Measurements from ENCODE around the gene PCDHA13. TPM values are rescaled to one million over a fixed set of nuclear protein-coding genes. Genes with fewer than 3 reads are reported as not detected.

The PCDHA13 gene
- total RNA-seq, 1 experiment from 2014 or later = 1.0 TPM

- Mint-ChIP-seq H3K4me3 (peak within 1 kb of the TSS; percentile 83 to 87), H3K27ac (peak within 1 kb of the TSS in 2 of 3 experiments; percentile 77 to 90; a peak in 4 of 7 replicates), H3K4me1 (no peaks in the 10 kb centered on the region; a peak in 1 of 4 replicates), H3K27me3 (ENCODE audit: low read depth) (no peaks in the 10 kb centered on the region), H3K36me3 (ENCODE audit: insufficient read depth in 1 of 3, low read depth in 3 of 3) (peaks cover 22 to 36% (median 33%) of the 10 kb centered on the region in 3 experiments), H3K9me3 (peaks cover 5 to 12% of the 10 kb centered on the region in 2 experiments)
- Histone ChIP-seq H4K5ac (ENCODE audit: insufficient read length, low read depth, low read length) (no peak within 1 kb of the TSS), H3K4me1 (ENCODE audit: insufficient read depth, low read length) (no peaks in the 10 kb centered on the region), H3K79me2 (ENCODE audit: insufficient read depth, low read length) (peaks cover 5% of the 10 kb centered on the region; the same call in 1 of the 2 replicates), H3T11ph (ENCODE audit: low read length) (no peak within 1 kb of the TSS), H2BK120ac (ENCODE audit: low read depth, low read length, poor library complexity, severe bottlenecking) (no peak within 1 kb of the TSS), H4K20me1 (ENCODE audit: control insufficient read depth, insufficient read depth, insufficient read length) (no peaks in the 10 kb centered on the region), H3K14ac (ENCODE audit: insufficient read depth, low read length) (peak within 1 kb of the TSS; percentile 68; the same call in 1 of the 2 replicates), H3K27me3 (ENCODE audit: insufficient read depth, low read length) (no peaks in the 10 kb centered on the region), H3K23me2 (ENCODE audit: insufficient read length, low read depth, low read length, poor library complexity, severe bottlenecking) (no peaks in the 10 kb centered on the region), H3K9ac (ENCODE audit: extremely low read depth, insufficient read length, low read length) (peak within 1 kb of the TSS; percentile 90), H4K8ac (replicated peaks; ENCODE audit: insufficient read length, low read depth, low read length) (no peak within 1 kb of the TSS), H3K56ac (ENCODE audit: insufficient read length, low read depth, low read length) (no peak within 1 kb of the TSS), H3K27ac (ENCODE audit: insufficient read length, low read depth, low read length) (peak within 1 kb of the TSS; percentile 53), H2BK12ac (ENCODE audit: insufficient read length, low read depth, low read length) (no peak within 1 kb of the TSS), H2AK5ac (ENCODE audit: insufficient read length, low read length) (no peak within 1 kb of the TSS), H3K4me2 (ENCODE audit: insufficient read depth, insufficient read length, low read length) (peak within 1 kb of the TSS; percentile 66), H2AFZ (ENCODE audit: low read length) (no peak within 1 kb of the TSS), H4K91ac (ENCODE audit: insufficient read length, low read depth, low read length) (no peak within 1 kb of the TSS), H3K23ac (ENCODE audit: insufficient read length, low read depth, low read length) (no peak within 1 kb of the TSS), H3K79me1 (ENCODE audit: insufficient read depth, low read depth, low read length, poor library complexity, severe bottlenecking) (no peaks in the 10 kb centered on the region), H3K4ac (ENCODE audit: low read depth, low read length) (peak within 1 kb of the TSS; percentile 50; the same call in 1 of the 2 replicates), H2BK20ac (ENCODE audit: low read depth, low read length, poor library complexity, severe bottlenecking) (no peak within 1 kb of the TSS), H3K9me3 (ENCODE audit: control insufficient read depth, low read depth, low read length) (no peaks in the 10 kb centered on the region), H2BK15ac (ENCODE audit: low read depth, low read length) (no peak within 1 kb of the TSS), H2BK5ac (ENCODE audit: insufficient read length, low read length) (no peak within 1 kb of the TSS), H3K18ac (ENCODE audit: insufficient read length, low read depth, low read length) (peak within 1 kb of the TSS; percentile 51)
- WGBS (ENCODE audit: extremely low coverage, insufficient read length, low lambda C conversion rate) = no CpG with 5 or more reads among the region's 41 CpGs
- TF ChIP-seq CTCF (conservative IDR thresholded peaks at IDR 0.05) = peak; percentile 75
- peak; percentile 68 for DNase-seq
These were observed 13.0 kb upstream of the PCDHA13 start, which contains the start of gene PCDHA11 for GRCh38 chr5:140868721-140869554. TSS of gene PCDHA11 (plus strand) at chr5:140868957. CDS start at chr5:140869104, 147 bp downstream.
